GM19023 (cell line): ENCODE data around the gene CYTH1.
A peak's percentile ranks its signal among the peaks of the same experiment; 100 is the strongest.
"Not testable (repeated sequence)": the region's sequence is repeated elsewhere in the genome, so short reads cannot be mapped to it uniquely, and the experiment has no call there.

Experiments used
- ATAC-seq: cut with Tn5 transposase; IDR thresholded peaks from one replicate; pipeline ENCODE4 v1.9.1; 2021; ENCODE audit warnings: mild to moderate bottlenecking, moderate library complexity; ENCODE audit not compliant: unreplicated experiment

Gene CYTH1

DNA sequence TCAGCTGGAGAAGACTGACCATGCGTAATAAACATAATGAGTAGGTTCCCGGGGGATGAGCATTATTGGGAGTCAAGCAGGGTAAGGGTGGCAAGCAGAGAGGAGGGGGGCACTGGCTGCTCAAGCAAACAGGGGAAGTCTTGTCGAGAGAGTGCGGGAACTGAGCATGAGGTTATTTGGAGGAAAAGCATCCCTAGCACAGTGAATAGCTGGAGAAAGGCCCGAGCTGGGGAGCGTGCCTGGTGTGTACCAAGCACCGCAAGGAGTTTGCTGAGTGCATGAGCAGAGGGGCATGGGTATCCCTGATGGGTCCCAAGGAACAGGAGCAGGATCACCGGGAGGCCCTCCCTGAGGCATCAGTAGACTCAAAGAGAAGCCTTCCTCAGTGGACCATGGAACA, 17.2 kb downstream of the CYTH1 start:
- no peak for ATAC-seq

DNA sequence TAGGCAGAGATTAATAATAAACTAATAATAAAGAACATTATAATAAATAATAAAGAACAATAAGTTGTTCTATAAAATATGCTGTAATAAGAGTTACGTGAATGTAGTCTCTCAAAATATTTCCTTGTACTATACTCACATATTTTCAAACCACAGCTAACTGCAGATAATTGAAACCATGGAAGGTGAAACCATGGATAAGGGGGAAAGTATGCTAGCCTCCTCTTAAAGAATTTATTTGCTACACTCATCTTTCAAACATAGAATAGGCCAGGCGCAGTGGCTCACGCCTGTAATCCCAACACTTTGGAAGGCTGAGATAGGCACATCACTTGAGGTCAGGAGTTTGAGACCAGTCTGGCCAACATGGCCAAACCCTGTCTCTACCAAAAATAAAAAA, 18.5 kb downstream of the CYTH1 start:
- ATAC-seq: no peak

DNA sequence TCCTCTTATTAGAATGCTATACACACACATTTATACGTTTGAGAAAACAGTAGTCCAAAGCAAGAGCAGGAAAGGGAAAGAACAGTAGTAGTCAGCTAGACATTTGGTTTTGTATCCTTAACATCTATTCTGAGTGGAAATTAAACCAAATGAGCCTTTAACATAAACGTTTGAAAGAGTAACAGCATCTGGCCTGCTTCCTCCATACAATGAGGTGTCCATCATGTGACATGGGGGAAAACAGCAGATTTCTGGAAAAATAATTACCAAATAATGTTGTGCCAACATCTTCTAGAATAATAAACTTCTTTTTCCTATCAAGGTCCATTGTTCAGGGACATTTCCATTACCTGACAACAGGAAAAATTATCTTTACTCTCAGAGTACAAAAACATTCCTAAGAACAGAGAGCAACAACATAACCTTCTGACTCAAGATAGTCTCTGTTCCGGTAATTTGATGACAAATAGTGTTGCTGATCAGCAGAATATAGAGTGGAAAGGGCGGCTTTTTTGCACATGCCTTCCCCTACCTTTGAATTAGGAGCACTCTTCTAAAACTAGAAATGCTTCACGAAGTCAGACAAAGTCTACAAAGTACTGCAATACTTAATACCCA, 20.2 kb downstream of the CYTH1 start:
- ATAC-seq: no peak

- ATAC-seq: no peak
These were observed 22.1 kb downstream of the CYTH1 start for GRCh38 chr17:78759969-78760352.

GRCh38 chr17:78759203-78759968, 22.7 kb downstream of the CYTH1 start:
- ATAC-seq: no peak

DNA sequence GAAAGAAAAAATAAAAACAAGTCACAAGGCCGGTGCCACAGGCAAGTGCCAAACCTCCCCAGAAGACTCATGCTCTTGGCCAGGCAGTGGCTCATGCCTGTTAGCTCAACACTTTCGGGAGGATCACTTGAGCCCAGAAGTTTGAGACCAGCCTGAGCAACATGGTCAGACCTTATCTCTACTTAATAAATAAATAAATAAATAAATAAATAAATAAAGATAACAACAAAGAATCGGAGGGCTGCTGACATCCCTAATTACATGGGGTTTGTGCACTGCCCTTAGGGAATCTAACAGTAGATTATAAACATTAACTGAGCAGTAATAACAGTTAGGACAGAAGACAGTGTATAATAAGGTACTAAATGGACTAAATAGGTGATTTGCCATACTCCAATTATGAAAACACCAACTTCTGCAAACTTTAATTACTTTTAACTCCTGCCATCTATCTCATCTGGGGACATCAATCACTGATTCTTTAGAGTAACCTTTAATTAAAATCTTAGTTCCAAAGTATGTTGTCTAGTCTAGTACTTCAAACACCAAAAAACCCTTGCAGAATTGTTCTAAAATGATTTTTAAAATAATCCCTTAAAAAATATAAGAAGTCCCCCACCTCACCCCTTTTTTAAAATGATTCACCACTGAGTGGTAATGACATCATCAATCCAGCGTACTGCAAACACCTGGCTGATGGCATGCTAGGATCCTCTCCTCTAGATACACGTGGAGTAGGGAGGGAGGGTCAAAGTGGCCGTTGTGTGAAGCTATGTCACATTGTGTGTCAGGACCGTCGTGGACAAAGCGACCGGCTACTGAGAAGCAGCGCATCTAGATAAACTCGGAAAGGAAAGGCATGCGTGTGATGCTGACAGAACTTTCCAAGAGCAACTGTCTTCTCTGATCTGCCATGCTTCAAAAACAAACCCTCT, 28.5 kb downstream of the CYTH1 start:
- ATAC-seq: no peak

DNA sequence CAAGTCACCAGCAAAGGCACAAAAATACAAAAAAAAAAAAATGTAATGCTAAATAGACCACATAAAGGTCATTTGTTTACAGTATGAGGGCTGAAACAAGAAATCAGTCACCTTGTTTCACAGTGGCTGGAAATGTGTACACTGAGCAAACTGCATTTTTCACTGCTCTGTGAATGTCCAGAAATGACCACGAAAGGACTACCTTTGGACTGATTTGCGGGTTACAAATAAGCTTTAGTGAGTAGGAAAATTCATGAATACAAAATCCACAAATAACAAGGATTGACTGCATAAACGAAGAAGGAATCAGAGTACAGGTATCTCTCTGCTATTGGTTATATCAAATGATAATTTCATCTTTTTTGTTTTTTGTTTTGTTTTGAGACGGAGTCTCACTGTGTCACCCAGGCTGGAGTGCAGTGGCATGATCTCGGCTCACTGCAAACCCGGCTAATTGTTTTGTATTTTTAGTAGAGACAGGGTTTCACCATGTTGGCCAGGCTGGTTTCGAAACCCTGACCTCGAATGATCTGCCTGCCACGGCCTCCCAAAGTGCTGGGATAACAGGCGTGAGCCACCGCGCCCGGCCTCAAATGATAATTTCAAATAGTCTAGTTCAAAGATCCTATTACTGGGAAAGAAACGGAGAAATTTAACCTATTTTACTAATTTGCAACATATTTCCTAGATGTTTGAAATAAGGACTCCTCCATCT, 30.5 kb downstream of the CYTH1 start:
- ATAC-seq: no peak

- not testable (repeated sequence) for ATAC-seq
These were observed 31.1 kb downstream of the CYTH1 start for GRCh38 chr17:78751000-78751399.

DNA sequence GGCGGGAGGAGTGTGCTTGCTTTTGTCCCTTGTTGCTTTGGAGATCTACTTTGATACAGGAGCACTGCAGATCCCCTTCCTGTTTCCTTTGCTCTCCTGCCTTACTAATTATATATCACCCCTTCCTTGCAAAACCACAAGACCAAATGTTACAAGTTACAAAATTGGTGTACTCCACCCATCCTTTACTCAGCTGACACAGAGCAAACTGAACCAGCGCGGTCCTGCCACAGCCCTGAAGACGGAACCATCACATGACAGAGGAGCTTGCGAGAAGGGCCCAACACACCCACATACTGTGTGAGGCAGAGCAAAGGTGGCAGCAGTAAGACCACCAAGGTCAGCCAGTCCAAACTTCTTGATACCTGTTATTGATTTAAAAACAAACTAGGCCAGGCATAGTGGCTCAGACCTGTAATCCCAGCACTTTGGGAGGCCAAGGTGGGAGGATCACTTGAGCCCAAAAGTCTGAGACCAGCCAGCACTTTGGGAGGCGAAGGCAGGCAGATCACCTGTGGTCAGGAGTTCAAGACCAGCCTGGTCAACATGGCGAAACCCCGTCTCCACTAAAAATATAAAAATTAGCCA, 33.2 kb downstream of the CYTH1 start:
- peak; percentile 50 for ATAC-seq

- ATAC-seq: peak; percentile 49
These were observed 33.9 kb downstream of the CYTH1 start for GRCh38 chr17:78748048-78748729.

DNA sequence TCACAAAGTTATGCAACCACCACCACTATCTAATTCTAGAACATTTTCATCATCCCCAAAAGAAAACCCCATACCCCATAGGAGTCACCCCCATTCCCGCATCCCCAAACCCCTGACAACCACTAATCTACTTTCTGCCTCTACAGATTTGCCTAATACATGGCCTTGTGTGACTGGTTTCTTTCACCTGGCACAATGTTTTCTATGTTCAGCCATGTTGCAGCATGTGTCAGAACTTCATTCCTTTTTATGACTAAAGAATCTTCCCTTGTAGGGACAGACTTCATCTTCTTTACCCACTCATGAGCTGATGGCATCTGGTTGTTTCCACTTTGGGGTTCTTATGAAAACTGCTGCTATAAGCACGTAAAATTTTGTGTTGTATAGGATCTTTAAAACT, 34.6 kb downstream of the CYTH1 start:
- no peak for ATAC-seq

- no peak for ATAC-seq
These were observed 35.2 kb downstream of the CYTH1 start for GRCh38 chr17:78746949-78747269.

DNA sequence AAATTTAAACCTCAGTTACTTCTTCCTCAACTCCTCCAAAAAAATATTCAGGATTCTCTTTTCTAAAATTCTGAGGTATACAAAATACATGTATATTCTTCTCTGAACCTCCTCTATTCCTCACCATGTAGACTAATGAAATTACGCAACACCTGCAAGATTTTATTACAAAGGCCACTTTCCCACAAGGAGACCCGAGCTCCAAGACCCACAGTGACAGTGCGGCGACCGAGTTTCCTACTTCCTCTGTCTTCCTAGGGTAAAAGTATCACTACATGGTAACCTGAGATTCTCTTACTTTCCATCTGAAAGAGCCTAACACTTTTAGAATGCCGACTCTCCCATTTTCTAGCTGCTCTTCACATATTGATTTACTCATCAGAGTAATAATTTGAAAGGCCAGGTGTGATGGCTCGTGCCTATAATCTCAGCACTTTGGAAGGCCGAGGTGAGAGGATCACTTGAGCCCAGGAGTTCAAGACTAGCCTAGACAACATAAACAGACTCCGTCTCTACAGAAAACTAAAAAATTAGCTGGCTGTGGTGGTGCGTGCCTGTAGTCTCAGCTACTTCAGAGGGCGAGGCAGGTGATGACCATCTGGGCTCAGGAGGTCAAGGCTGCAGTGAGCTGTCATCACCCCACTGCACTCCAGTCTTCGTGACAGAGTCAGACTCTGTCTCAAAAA, 35.7 kb downstream of the CYTH1 start:
- no peak for ATAC-seq

DNA sequence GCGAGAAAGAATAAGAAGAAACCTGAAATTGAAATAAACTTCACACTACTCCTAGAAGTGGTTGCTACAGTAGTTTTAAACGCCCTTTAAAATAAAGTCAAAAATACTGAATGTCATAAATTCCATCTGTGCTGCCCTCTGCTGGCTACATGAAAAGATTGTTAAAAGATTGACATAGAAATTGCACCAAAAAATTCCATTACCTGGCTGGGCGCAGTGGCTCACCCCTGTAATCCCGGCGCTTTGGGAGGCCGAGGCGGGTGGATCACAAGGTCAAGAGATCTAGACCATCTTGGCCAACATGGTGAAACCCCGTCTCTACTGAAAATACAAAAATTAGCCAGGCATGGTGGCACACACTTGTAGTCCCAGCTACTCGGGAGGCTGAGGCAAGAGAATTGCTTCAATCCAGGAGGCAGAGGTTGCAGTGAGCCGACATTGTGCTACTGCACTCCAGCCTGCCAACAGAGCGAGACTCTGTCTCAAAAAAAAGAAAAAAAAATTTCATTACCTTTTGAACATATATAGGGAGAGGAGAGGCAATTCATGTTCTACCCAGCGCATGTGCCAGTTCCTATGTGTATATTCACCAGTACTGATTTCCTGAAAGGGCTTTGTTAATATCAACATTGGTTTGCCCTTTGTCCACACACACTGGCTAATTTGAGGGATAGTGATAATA, 36.5 kb downstream of the CYTH1 start:
- ATAC-seq: no peak

GRCh38 chr17:78742901-78743300, 39.2 kb downstream of the CYTH1 start:
- ATAC-seq: no peak

DNA sequence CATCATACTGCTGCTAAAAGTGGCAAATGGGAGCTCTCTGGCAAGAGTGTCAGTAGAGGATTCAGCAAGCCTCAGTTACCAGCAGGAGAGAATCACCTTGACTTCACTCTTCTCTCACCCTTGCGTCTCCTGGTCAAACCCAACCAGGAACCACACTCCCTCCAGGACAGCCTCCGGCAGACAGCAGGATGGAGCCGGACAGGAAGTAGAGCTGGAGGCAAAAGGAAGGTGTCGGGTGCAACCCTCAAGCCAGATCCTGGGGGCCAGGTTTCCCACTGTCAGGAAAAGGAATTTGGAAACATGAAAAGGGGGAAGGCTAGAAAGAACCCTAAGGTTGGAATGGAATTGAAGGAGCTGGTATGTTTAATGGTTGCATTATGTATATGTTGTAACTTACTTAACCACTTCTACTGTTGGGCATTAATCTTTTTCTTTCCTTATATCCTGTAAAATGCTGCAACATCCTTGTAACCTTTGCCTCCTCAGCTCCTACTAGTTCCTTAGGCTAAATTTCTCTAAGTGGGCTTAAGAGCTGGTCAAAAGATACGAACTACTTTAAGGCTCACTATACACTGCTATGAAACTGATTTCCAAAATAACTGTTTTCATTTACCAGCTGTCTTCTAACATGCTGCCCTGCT, 40.3 kb downstream of the CYTH1 start:
- no peak for ATAC-seq

- ATAC-seq: no peak
These were observed 42.6 kb downstream of the CYTH1 start for GRCh38 chr17:78739331-78739931.

DNA sequence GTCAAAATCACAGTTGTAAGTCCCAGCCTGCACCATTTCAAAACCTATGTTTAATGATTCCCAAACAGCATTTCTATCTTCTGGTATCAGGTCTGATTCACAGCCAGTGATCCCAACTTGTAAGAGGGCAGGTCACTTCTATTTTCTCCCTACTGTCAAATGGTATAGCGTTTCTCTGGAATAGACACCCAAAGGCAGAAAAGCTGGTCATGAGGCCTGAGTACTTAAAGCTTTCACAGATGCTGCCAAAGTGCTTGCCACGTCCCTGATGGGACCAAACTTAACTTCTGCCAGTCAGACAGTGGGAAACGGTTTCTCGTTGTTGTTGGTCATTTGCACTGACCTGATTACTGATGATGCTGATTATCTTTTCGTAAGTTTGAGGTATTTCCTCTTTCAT, 43.4 kb downstream of the CYTH1 start:
- ATAC-seq: no peak
